Mucosa of descending colon (tissue), 3 donors: ENCODE measurements around the gene TTBK1. TPM values are rescaled to one million over a fixed set of nuclear protein-coding genes. Genes with fewer than 3 reads are reported as not detected.

Experiments
- ATAC-seq: fragments of 200-7000 bp; cut with Tn5 transposase; one replicate; pipeline ENCODE4 v1.9.1; 2020; ENCODE audit warnings: mild to moderate bottlenecking, moderate library complexity
- DNase-seq, 3 donors: peaks; one replicate each; pipeline ENCODE4 v3.0.0-alpha.2; 2020
- H3K36me3 ChIP-seq: fragments of 200-600 bp; one replicate; pipeline ENCODE4 v1.8.0; 2021; ENCODE audit warnings: low read depth, mild to moderate bottlenecking
- H3K4me1 ChIP-seq: fragments of 200-600 bp; one replicate; pipeline ENCODE4 v1.8.0; 2021; ENCODE audit warnings: low read depth, mild to moderate bottlenecking
- H3K4me3 ChIP-seq: fragments of 200-600 bp; one replicate; pipeline ENCODE4 v1.8.0; 2021; ENCODE audit warnings: mild to moderate bottlenecking
- H3K9me3 ChIP-seq: fragments of 200-600 bp; one replicate; pipeline ENCODE4 v1.8.0; 2021; ENCODE audit warnings: mild to moderate bottlenecking
- CTCF ChIP-seq: fragments of 200-600 bp; IDR thresholded peaks from one replicate; pipeline ENCODE4 v1.8.0; 2022; ENCODE audit warnings: antibody characterized with exemption, mild to moderate bottlenecking
- intact Hi-C, 2 donors: fragments of 100-400 bp; cut with DNase I in 1 of 2; cut with micrococcal nuclease in 1 of 2; formaldehyde crosslinking; loops; one replicate each; pipeline versions ENCODE4 v1.11.0 to v1.11.1; 2022; cut with DNase I, micrococcal nuclease
- total RNA-seq, 3 donors: library from RNA; stranded (reverse); fragmentation: NEBNext Ultra II Directional in 2 of 3; extraction: Animal tissue kit (Norgen Biotek cat#: 25700) in 2 of 3; gene quantifications; one replicate each; pipeline versions ENCODE4 v1.2.1 to v1.2.4, GENCODE V29; 2021 to 2023
- donor health status: DM: no; HTN: no; CAD: no; lungs with moderate emphysema.
- donor health status: DM: no; HTN: no; CAD: no.
- donor health status: DM: no; HTN: yes; CAD: no.

Gene TTBK1
- total RNA-seq, 3 donors from 2014 or later = 0.24 to 0.95 (median 0.93) TPM

GRCh38 chr6:43202451-43202850, 40.8 kb upstream of the TTBK1 start:
- Histone ChIP-seq H3K4me3 (no peak overlapping the region), H3K4me1 (no peaks in the 10 kb centered on the region), H3K36me3 (no peaks in the 10 kb centered on the region), H3K9me3 (no peaks in the 10 kb centered on the region)
- intact Hi-C loops = no loop called here
- no peak for DNase-seq
- TF ChIP-seq CTCF = no peak
- no peak for ATAC-seq

GRCh38 chr6:43203029-43203717, 40.1 kb upstream of the TTBK1 start:
- Histone ChIP-seq H3K36me3 (no peaks in the 10 kb centered on the region), H3K9me3 (no peaks in the 10 kb centered on the region), H3K4me3 (no peak overlapping the region), H3K4me1 (no peaks in the 10 kb centered on the region)
- no peak for TF ChIP-seq CTCF
- ATAC-seq (no peak), DNase-seq (no peak)
- intact Hi-C loops = no loop called here

GRCh38 chr6:43203718-43204095, 39.6 kb upstream of the TTBK1 start:
- DNase-seq (no peak), ATAC-seq (no peak)
- intact Hi-C loops = no loop called here
- Histone ChIP-seq H3K4me1 (no peaks in the 10 kb centered on the region), H3K36me3 (no peaks in the 10 kb centered on the region), H3K4me3 (no peak overlapping the region), H3K9me3 (no peaks in the 10 kb centered on the region)
- no peak for TF ChIP-seq CTCF

GRCh38 chr6:43204271-43205105, 38.8 kb upstream of the TTBK1 start:
- Histone ChIP-seq H3K36me3 (no peaks in the 10 kb centered on the region), H3K4me3 (no peak overlapping the region), H3K4me1 (no peaks in the 10 kb centered on the region), H3K9me3 (no peaks in the 10 kb centered on the region)
- intact Hi-C loops = no loop called here
- no peak for DNase-seq
- TF ChIP-seq CTCF = no peak
- ATAC-seq = no peak

- H3K36me3 ChIP-seq = no peaks in the 10 kb centered on the region
- ATAC-seq (no peak), DNase-seq (no peak)
- no peak overlapping the region for H3K4me3 ChIP-seq
- H3K9me3 ChIP-seq = no peaks in the 10 kb centered on the region
- intact Hi-C loops = no loop called here
- H3K4me1 ChIP-seq = no peaks in the 10 kb centered on the region
- no peak for TF ChIP-seq CTCF
Observed at GRCh38 chr6:43205849-43206248, 37.4 kb upstream of the TTBK1 start.
